Measurements from ENCODE around the gene TRAPPC8. TPM values are rescaled to one million over a fixed set of nuclear protein-coding genes. Genes with fewer than 3 reads are reported as not detected.
A peak's percentile ranks its signal among the peaks of the same experiment; 100 is the strongest.

TRAPPC8 gene, protein sequence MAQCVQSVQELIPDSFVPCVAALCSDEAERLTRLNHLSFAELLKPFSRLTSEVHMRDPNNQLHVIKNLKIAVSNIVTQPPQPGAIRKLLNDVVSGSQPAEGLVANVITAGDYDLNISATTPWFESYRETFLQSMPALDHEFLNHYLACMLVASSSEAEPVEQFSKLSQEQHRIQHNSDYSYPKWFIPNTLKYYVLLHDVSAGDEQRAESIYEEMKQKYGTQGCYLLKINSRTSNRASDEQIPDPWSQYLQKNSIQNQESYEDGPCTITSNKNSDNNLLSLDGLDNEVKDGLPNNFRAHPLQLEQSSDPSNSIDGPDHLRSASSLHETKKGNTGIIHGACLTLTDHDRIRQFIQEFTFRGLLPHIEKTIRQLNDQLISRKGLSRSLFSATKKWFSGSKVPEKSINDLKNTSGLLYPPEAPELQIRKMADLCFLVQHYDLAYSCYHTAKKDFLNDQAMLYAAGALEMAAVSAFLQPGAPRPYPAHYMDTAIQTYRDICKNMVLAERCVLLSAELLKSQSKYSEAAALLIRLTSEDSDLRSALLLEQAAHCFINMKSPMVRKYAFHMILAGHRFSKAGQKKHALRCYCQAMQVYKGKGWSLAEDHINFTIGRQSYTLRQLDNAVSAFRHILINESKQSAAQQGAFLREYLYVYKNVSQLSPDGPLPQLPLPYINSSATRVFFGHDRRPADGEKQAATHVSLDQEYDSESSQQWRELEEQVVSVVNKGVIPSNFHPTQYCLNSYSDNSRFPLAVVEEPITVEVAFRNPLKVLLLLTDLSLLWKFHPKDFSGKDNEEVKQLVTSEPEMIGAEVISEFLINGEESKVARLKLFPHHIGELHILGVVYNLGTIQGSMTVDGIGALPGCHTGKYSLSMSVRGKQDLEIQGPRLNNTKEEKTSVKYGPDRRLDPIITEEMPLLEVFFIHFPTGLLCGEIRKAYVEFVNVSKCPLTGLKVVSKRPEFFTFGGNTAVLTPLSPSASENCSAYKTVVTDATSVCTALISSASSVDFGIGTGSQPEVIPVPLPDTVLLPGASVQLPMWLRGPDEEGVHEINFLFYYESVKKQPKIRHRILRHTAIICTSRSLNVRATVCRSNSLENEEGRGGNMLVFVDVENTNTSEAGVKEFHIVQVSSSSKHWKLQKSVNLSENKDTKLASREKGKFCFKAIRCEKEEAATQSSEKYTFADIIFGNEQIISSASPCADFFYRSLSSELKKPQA (N-terminal part only)
- 10 to 100 TPM; 39.6 to 46.1 TPM for total RNA-seq

DNA sequence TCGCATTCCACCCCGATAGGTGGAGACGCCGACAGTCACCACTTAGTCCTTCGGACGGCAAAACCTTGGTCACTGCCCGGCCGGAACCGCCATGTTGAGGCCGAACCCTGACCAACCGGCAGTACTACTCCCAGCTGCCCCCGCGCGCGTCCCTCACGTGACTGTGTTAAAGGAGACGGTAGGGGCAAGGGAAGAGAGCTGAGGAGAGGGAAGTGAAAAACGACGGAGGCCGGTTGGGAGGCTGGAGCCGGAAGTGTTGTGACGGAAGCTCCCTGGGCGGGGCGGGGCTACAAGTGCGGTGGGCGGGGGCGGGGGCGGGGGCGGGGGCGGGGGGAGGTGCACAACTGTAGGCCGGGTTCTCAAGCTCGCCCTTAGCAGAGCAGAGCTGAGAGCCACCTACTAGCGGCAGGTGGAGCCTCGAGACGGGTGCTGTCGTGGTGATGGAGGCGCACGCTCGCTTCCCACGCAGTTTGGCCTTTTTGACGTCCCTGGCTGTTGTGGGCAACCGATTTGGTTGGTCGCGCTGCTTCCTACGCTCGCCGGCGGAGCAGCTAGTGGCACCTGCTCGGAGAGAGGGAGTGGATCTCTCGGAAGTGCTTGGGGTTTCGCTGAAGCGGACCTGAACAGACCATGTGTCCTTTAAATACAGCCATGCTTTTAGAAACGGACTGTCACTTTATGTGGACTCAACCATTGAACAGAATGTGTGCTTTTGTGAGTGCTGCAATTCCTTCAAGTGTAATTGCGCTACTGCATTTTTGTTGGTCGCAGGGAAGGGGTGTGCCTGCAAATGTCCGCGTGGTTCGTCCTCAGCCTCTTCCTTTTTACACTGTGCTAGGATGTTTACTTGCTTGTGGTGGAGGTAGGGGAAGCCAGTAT is at the start of gene TRAPPC8:
TRAPPC8 (minus strand) TSS at position 130 of the 879 bp plus-strand sequence. CDS start 364 bp downstream, outside the sequence.
- POLR2A ChIA-PET = interaction anchor here (0.7 to 4.2 kb wide), 10 partner anchors 9 to 150 kb away, joined by 3 to 68 read pairs (median 4); partner anchors contain the start of genes RNF125 and RNF138
- peak; percentile 93 for ATAC-seq (ENCODE audit: low read depth)
- Mint-ChIP-seq H3K27ac (peak within 1 kb of the TSS; percentile 99), H3K36me3 (peaks cover 8% of the 10 kb centered on the region), H3K4me1 (peaks cover 33% of the 10 kb centered on the region), H3K4me3 (peak within 1 kb of the TSS; percentile 99), H3K27me3 (no peaks in the 10 kb centered on the region), H3K9me3 (no peaks in the 10 kb centered on the region)
- peak; percentile 88 for DNase-seq

DNA sequence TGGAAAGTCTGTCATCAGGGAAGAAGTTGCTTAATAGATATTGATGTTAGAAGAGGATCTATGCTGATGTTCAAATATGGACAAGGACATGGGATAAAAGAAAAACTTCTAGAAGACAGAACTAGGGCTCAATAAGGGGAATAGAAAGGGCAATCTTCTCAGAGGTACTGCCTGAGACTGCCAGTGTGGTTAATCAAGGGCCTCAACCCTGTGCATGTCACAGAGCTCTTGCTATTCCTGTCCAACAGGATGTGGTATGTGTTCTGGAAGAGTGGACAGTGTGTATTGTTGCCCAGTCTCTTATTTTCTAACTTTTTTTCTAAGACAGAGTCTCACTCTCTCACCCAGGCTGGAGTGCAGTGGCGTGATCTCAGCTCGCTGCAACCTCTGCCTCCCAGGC is 47.9 kb upstream of the TRAPPC8 start:
- Mint-ChIP-seq H3K27me3 (peaks cover 2% of the 10 kb centered on the region), H3K4me1 (no peaks in the 10 kb centered on the region), H3K9me3 (no peaks in the 10 kb centered on the region), H3K27ac (no peak overlapping the region), H3K36me3 (no peaks in the 10 kb centered on the region), H3K4me3 (no peak overlapping the region)
- no peak for ATAC-seq (ENCODE audit: low read depth)
- no peak for DNase-seq
- POLR2A ChIA-PET = no interaction called here

- H3K4me3 Mint-ChIP-seq = no peak overlapping the region
- no peak for DNase-seq
- POLR2A ChIA-PET = no interaction called here
Observed at GRCh38 chr18:31983976-31984375, 41.0 kb upstream of the TRAPPC8 start.

GRCh38 chr18:31983020-31983419 is 40.1 kb upstream of the TRAPPC8 start:
- H3K4me1 Mint-ChIP-seq = peaks cover 6% of the 10 kb centered on the region
- H3K4me3 Mint-ChIP-seq = no peak overlapping the region
- no peak for ATAC-seq (ENCODE audit: low read depth)

More at GRCh38 chr18:31983976-31984375, 41.0 kb upstream of the TRAPPC8 start:
- no peak for ATAC-seq (ENCODE audit: low read depth)
- H3K36me3 Mint-ChIP-seq = no peaks in the 10 kb centered on the region
- H3K9me3 Mint-ChIP-seq = peaks cover 5% of the 10 kb centered on the region
- H3K4me1 Mint-ChIP-seq = peaks cover 6% of the 10 kb centered on the region
- H3K27ac Mint-ChIP-seq = no peak overlapping the region
- no peaks in the 10 kb centered on the region for H3K27me3 Mint-ChIP-seq

DNA sequence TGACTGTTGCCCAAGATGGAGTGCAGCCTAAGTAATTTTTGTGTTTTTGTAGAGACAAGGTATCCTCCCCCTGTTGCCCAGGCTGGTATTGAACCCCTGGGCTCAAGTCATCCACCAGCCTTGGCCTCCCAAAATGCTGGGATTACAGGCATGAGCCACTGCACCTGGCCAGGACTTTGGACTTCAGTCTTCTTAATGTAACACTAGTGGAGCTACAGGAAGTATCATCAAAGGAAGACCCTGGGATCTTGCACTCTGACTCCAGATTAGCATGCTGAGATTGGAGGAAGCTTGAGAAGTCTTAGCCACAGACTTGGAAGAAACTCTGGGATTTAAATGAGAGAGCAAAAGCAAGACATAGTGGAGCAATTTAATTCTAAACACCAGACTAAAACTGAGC is 37.9 kb upstream of the TRAPPC8 start:
- Mint-ChIP-seq H3K4me3 (no peak overlapping the region), H3K4me1 (peaks cover 6% of the 10 kb centered on the region), H3K36me3 (no peaks in the 10 kb centered on the region), H3K27ac (no peak overlapping the region), H3K27me3 (no peaks in the 10 kb centered on the region), H3K9me3 (peaks cover 9% of the 10 kb centered on the region)
- ATAC-seq (ENCODE audit: low read depth) (no peak), DNase-seq (no peak)
- POLR2A ChIA-PET = no interaction called here

More at GRCh38 chr18:31983020-31983419, 40.1 kb upstream of the TRAPPC8 start:
- no peak overlapping the region for H3K27ac Mint-ChIP-seq
- no peak for DNase-seq
- H3K27me3 Mint-ChIP-seq = no peaks in the 10 kb centered on the region
- peaks cover 8% of the 10 kb centered on the region for H3K9me3 Mint-ChIP-seq
- no peaks in the 10 kb centered on the region for H3K36me3 Mint-ChIP-seq
- POLR2A ChIA-PET = no interaction called here

- POLR2A ChIA-PET = no interaction called here
- H3K36me3 Mint-ChIP-seq = no peaks in the 10 kb centered on the region
- H3K27ac Mint-ChIP-seq = no peak overlapping the region
- peaks cover 6% of the 10 kb centered on the region for H3K4me1 Mint-ChIP-seq
- no peaks in the 10 kb centered on the region for H3K27me3 Mint-ChIP-seq
- H3K9me3 Mint-ChIP-seq = peaks cover 14% of the 10 kb centered on the region
- ATAC-seq (ENCODE audit: low read depth) (no peak), DNase-seq (no peak)
- no peak overlapping the region for H3K4me3 Mint-ChIP-seq
Observed at GRCh38 chr18:31979714-31980113, 36.8 kb upstream of the TRAPPC8 start.

- Mint-ChIP-seq H3K4me1 (no peaks in the 10 kb centered on the region), H3K4me3 (no peak overlapping the region), H3K27me3 (no peaks in the 10 kb centered on the region), H3K27ac (no peak overlapping the region), H3K36me3 (peaks cover 3% of the 10 kb centered on the region), H3K9me3 (peaks cover 22% of the 10 kb centered on the region)
- ATAC-seq (ENCODE audit: low read depth) = no peak
- no peak for DNase-seq
- POLR2A ChIA-PET = no interaction called here
Observed at GRCh38 chr18:31978616-31979015, 35.7 kb upstream of the TRAPPC8 start.

- no peak for DNase-seq
Observed at GRCh38 chr18:31977270-31977872, 34.4 kb upstream of the TRAPPC8 start.

DNA sequence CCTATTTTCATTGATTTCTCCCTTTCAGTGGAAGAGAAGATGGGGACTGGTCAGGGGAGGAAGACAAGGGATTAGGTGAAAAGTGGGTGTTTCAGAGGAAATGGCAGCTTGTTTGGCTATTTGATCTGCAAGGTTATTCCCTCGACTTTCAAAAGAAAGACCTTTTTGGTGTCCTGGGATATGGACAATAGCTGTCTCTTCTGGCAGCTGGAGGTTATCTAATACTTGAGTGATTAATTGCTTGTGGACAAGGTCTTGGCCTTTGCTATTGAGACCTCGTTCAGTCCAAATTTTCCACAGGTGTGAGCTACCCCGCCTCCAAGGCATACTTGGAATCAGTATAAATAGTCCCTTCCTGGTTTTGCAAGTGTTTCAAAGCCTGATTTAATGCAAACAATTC is 33.3 kb upstream of the TRAPPC8 start:
- Mint-ChIP-seq H3K36me3 (peaks cover 6% of the 10 kb centered on the region), H3K4me1 (no peaks in the 10 kb centered on the region), H3K27me3 (peaks cover 2% of the 10 kb centered on the region), H3K9me3 (peaks cover 24% of the 10 kb centered on the region), H3K4me3 (no peak overlapping the region), H3K27ac (no peak overlapping the region)
- POLR2A ChIA-PET = no interaction called here
- ATAC-seq (ENCODE audit: low read depth) (no peak), DNase-seq (no peak)

More at GRCh38 chr18:31977270-31977872, 34.4 kb upstream of the TRAPPC8 start:
- H3K36me3 Mint-ChIP-seq = peaks cover 4% of the 10 kb centered on the region
- no peak for ATAC-seq (ENCODE audit: low read depth)
- H3K27ac Mint-ChIP-seq = no peak overlapping the region
- POLR2A ChIA-PET = interaction anchor here (0.9 kb wide), 1 partner anchor 41 kb away, joined by 3 read pairs; no protein-coding TSS in a partner anchor
- peaks cover 23% of the 10 kb centered on the region for H3K9me3 Mint-ChIP-seq
- no peaks in the 10 kb centered on the region for H3K4me1 Mint-ChIP-seq
- H3K4me3 Mint-ChIP-seq = no peak overlapping the region
- H3K27me3 Mint-ChIP-seq = no peaks in the 10 kb centered on the region

GRCh38 chr18:31973929-31974546 is 31.1 kb upstream of the TRAPPC8 start:
- peaks cover 5% of the 10 kb centered on the region for H3K27me3 Mint-ChIP-seq
- peaks cover 19% of the 10 kb centered on the region for H3K9me3 Mint-ChIP-seq
- H3K27ac Mint-ChIP-seq = no peak overlapping the region
- DNase-seq = no peak
- POLR2A ChIA-PET = interaction anchor here (0.6 kb wide), 1 partner anchor 44 kb away, joined by 3 read pairs; no protein-coding TSS in a partner anchor
- peaks cover 6% of the 10 kb centered on the region for H3K36me3 Mint-ChIP-seq
- H3K4me3 Mint-ChIP-seq = no peak overlapping the region
- peaks cover 3% of the 10 kb centered on the region for H3K4me1 Mint-ChIP-seq
- ATAC-seq (ENCODE audit: low read depth) = no peak

DNA sequence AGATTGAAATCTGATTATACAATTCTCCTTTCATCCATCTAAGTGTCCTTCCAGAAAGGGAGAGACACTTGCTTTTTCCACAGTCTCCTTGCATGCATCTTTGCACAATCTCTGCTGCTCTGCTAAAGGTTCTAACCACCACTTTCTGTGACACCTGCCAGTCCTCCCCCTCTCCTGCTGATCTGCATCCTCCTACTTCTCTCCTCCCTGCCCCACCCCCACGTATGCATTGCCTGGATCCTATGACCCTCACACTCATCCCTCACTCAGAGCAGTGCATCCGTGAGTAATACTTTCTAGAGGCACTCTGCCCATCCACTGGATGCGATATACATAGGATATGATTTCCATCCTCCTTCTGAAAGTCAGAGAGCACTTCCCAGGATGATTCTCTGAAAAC is 27.7 kb upstream of the TRAPPC8 start:
- no peak for DNase-seq
- POLR2A ChIA-PET = no interaction called here
- Mint-ChIP-seq H3K27me3 (peaks cover 5% of the 10 kb centered on the region), H3K4me1 (peaks cover 3% of the 10 kb centered on the region), H3K36me3 (peaks cover 6% of the 10 kb centered on the region), H3K9me3 (peaks cover 15% of the 10 kb centered on the region), H3K4me3 (no peak overlapping the region), H3K27ac (no peak overlapping the region)
- ATAC-seq (ENCODE audit: low read depth) = no peak
